DMS153 (cell line): Measurements from ENCODE around the gene RAB8A.
"Not testable (repeated sequence)": the region's sequence is repeated elsewhere in the genome, so short reads cannot be mapped to it uniquely, and the experiment has no call there.

Experiments
- DNase-seq: peaks from one replicate; lab custom pipeline; 2025; lab: John Stamatoyannopoulos, UW

RAB8A gene

DNA sequence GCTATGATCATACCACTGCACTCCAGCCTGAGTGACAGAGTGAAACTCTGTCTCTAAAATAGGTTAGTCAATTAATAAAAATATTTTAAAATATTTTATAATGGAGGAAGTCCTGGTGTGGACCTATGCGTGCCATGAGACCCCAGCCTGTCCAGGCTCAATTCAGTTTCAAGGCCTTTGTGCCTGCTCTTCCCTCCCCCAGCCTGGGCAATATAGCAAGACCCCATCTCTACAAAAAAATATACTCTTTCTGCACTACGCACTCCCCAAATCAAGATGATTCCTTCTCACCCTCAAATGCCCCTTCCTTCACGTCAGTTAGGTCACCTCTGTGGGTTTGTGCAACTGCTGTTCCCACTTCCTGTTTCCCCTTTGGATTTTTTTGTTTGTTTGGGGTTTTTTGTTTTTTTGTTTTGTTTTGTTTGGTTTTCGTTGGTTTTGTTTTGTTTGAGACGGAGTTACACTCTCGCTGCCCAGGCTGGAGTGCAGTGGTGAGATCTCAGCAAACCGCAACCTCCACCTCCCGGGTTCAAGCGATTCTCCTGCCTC, 30.4 kb downstream of the RAB8A start:
- no peak for DNase-seq

DNA sequence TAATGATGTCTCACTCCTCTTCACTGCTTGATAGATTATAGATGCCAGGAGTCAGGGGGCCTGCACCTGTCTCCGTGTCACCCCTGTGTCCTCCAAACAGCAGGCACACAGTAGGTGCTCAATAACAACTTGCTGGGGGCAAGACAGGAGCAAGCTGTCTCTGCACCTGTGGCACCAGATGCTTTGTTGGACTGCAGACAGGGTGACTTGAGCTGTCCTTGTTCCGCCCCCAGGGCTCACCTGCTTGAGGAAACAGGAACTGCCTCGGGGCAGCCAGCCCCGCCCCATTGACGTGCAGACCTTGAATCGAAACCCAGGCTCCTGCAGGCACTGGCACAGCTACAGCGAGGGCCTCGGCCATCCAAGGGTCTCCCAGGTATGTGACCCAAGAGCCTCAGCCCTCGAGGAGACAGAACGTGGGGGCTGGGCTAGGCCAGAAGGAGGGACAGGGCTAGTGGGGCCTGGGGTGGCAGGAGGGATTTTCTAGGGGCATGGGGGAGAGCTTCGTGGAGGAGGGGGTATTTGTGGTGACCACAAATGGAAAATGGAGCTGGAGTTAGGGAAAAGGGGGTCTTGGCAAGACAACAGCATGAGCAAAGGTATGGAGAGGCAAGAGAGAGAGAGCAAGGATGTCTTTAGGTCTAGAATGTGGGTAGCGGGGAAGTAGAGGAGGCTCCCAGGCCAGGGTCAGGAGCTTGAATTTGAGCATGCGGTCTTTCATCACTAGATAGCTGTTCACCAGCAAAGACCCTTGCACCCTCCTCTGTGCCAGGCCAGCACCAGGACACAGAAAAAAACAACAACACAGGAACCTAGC, 31.9 kb downstream of the RAB8A start, which contains the start of gene HSH2D:
Gene HSH2D, plus strand, starts transcription at position 287 of the 817 bp plus-strand sequence. CDS start 5,066 bp downstream, outside the sequence.
- peak; percentile 86 for DNase-seq

DNA sequence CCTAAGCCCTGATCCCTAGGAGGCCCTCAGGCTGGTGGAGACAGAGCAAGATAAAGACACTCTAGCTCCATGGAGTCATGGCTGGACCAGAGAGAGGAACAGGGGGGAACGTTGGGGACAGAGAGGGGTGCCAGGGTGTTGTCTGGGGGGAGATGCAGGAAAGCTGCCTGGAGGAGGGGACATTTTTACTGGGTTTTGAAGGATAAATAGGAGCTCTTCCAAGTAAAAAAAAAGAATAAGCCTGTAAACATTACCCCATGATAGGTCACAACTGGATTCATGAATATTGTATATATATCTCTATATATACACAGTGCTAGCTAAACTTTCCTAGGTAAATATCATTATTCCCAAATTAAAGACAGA, 32.5 kb downstream of the RAB8A start:
- DNase-seq, result no peak

DNA sequence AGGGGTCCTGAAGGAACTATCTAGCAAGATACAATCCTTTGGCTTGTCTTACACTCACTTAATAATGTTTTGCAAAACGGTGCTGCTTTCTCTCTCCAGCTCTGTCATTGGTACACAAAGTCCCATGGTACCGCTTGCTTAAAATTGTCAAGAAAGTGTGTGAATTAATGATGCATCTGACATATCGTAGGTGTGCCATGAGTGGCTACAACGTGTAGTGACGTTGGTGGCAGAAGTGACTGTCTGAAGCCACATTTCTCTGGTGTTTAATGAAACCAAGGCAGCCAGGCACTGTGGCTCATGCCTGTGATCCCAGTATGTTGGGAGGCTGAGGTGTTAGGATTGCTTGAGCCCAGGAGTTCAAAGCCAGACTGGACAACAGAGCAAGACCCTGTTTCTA, 34.4 kb downstream of the RAB8A start:
- no peak for DNase-seq

DNA sequence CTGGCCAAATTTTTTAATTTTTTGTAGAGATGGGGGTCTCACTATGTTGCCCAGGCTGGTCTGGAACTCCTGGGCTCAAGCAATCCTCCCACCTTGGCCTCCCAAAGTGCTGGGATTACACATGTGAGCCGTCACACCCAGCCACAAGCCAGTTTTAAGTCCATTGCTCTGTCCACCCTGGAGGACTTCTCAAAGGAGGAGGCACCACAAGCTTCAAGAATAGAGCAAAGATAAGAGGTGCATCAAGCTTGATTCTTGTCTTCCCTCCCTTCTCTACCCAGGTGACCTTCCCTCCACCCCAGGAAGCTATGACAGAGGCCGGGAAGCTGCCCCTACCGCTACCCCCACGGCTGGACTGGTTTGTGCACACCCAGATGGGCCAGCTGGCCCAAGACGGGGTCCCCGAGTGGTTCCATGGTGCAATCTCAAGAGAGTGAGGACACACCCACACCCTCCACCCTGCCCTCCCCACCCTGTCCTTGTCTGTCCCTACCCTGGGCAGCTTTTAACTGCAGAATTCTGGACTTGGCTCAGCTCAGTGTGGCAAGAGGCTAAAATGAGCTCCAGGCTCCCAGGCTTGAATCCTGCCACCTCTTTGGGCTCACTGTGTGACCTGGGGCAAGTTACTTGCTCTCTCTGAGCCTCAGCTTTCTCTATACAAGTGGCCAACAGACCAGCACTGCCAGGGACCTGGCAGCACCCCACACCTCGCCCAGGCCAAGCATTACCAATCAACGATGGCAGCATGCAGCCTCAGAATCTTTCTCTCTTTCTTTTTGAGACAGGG, 36.9 kb downstream of the RAB8A start:
- no peak for DNase-seq

DNA sequence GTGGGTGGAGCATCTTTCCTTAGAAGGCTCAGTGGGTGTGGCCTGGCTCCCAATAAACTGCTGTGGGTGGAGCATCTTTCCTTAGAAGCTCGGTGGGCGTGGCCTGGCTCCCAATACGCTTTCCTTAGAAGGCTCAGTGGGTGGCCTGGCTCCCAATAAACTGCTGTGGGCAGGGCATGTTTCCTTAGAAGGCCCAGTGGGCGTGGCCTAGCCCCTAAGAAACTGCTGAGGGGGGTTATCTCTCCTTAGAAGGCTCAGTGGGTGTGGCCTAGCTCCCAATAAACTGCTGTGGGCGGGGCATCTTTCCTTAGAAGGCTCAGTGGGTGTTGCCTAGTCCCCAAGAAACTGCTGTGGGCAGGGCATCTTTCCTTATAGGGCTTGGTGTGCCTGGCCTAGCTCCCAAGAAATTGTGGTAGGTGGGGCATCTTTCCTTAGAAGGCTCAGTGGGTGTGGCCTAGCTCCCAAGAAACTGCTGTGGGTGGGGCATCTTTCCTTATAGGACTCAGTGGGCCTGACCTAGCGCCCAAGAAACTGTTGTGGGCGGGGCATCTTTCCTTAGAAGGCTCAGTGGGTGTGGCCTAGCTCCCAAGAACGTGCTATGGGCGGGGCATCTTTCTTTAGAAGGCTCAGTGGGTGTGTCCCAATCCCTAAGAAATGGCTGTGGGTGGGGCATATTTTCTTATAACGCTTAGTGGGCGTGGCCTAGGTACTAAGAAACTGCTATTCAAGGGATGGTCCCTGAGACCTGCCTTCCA, 42.1 kb downstream of the RAB8A start:
- DNase-seq, result no peak

DNA sequence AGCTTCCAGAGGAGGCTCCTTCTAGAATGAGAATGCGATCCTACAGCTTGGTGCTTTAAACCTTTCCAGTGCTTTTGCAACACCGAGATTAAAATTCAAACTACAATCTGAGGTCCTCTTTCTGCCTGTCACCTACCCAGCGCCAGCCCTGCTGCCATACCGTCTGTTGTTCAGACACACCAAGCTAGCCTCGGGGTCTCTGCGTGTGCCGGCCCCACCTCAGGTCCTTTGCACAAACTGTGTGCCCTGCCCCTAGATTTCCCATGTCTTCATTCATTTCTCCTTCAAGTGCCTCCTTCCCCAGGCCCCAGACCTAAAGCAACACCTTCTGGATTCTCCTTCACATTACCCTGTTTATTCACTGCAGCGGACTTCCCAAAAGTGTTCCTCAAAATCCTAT, 42.9 kb downstream of the RAB8A start:
- no peak for DNase-seq

DNA sequence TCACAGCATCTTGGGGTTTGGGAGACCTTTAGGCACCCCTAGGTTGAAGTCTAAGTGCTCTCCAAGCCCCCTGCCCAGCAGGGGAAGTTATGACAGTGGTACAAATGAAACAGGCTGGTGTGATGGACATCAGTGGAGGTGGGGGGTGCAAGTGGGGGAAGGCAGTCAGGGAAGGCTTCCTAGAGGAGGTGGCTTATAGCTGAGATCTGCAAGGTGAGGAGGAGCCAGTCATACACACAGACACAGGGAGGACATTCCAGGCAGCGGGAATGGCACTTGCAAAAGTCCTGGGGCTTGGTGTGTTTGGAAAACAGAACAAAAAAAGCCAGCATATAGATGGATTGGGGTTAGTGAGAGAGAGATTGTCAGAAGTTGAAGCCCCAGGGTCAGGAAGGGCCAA, 43.4 kb downstream of the RAB8A start:
- DNase-seq, result no peak

DNA sequence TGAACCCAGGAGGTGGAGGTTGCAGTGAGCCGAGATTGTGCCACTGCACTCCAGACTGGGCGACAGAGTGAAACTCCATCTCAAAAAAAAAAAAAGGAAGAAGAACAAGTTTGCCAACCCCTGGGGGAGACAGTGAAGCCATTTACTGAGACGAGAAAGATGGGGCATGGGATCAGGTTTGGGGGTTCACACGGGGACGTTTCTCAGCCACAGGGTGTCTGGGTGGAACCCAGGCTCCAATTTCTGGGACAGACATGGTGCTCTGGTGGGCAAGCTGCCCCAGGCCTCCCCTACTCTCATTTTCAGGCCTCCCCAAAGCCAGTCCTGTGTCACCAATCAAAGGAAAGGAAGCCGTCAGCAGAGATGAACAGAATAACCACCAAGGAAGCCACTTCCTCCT, 45.2 kb downstream of the RAB8A start:
- DNase-seq, result no peak

DNA sequence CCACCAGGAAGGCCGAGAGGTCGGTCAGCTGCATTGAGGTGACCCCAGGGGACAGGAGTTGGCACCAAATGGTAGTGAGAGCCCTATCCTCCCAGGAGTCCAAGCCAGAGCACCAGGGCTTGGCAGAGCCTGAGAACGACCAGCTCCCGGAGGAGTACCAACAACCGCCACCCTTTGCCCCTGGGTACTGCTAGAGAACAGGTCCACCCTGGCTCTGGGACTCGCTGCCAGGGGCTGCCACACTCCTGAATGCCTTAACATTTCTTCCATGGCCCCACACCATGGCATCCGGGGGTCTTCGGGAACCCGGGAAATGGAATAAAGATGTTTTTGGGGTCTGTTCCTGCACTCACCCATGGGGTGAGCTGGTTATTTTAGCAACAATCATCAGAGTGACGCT, 45.9 kb downstream of the RAB8A start:
- no peak for DNase-seq

DNA sequence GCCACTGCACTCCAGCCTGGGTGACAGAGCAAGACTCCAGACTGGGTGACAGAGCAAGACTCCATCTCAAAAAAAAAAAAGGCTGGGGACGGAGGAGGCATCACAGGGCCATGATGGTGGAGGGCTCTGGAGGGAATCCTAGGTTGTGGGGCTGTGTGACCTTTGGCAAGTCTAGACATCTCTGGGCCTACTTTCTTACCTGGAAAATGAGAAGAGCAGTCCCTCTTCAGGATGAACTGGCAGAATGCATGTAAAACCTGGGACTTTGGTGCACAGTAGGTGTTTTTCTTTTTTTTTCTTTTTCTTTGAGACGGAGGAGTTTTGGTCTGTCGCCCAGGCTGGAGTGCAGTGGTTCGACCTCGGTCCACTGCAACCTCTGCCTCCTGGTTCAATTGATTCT, 48.0 kb downstream of the RAB8A start:
- no peak for DNase-seq

DNA sequence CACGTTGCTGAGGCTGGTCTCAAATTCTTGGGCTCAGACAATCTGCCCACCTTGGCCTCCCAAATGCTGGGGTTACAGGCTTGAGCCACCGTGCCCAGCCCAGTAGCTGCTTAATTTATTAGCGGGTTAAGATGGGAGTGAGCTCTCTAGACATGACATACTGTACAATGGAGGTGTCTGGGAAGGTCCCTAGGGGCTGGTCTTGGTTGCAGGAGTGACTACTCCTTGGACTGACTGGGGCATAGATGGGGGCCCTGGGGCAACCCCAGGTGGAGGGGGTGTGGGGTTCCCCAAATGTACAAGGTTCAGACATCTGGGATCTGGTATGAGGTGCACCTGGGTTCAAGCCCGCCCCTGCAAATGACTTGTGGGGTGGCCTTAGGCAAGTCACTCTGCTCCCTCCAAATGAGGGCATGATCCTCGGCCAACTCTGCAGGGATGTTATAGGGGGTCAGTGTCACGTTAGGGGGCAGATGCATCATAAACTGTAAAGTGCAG, 48.8 kb downstream of the RAB8A start:
- no peak for DNase-seq

DNA sequence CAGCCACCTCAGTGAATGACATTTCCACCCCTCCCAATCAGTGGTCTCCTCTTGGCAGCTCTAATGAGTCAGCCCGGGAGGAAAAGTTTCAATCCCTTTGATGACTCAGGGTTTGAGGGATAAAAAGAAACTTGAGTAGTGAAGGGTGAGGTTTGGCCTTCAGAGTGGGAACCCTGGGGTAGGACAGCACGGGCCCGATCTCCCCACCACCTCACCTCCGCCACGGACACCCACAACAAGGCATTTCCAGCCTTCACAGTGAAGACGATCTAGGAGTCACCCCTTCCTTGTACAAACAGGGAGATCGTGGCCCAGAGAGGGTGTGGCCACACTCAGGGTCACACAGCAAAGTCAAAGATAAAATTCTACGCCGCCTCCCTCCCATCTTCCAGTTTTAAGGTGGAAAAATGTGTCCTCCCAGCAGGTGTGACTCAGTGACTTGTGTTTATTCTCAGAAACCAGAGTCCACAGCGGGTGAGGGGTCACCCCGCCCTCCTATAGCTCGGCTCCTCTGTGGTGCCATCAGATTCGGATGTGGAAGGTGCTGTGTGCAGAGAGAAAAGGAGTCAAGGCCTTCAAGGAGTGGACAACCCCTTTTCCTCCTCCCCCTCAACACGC, 49.4 kb downstream of the RAB8A start:
- DNase-seq, result no peak

DNA sequence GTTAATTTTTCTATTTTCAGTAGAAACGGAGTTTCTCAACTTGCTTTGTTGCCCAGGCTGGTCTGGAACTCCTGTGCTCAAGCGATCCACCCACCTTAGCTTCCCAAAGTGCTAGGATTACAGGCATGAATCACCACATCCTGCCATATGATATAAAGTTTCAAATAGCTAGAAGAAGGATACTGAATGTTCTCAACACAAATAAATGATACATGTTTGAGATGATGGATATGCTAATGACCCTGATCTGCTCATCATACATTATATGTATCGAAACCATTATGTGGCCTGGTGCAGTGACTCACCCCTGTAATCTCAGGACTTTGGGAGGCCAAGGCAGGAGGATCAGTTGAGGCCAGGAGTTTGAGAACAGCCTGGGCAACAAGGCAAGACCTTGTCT, 50.2 kb downstream of the RAB8A start:
- DNase-seq, result no peak

DNA sequence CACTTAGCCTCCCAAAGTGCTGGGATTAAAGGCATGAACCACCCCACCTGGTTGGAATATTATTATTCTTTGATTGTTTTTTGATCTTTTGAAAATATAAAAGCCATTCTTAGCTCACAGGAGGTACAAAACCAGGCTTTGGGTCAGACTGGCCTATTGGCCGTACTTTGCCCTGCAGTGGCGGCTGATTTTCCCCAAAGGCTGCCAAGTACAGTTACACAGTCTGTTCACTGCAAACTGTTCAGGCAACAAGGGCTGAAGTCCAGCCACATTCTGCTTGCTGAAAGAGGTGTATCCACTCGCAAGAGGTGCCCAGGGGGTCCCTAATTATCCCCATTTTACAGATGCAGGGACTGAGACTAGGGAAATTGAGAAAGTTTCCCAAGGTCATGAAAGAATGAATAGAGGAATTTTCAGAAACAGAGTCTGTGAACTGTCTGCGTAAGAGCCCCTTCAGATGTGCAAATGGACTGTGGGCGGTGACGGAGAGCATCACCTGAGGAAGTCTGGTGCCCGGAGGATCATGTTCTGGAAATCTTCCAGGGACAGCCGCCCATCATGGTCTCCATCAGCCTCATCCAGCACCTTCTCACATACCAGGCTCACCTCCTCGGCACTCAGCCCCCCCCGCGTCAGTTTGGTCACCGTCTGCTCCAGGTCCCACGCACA, 52.7 kb downstream of the RAB8A start:
- no peak for DNase-seq

DNA sequence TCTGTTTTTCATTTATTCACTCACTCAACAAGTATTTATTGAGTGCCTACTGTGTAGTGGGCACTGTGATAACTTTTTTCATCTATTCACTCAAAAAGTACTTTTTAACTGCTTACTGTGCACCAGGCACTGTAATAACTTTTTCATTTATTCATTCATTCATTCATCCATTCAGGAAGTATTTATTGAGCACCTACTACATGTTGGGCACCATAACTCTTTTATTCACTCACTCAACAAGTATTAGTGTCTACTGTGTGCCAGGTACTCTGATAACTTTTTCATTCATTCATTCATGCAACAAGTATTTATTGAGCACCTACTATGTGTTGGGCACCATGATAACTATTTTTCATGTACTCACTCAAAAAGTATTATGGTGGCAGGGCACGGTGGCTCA, 54.7 kb downstream of the RAB8A start:
- no peak for DNase-seq

DNA sequence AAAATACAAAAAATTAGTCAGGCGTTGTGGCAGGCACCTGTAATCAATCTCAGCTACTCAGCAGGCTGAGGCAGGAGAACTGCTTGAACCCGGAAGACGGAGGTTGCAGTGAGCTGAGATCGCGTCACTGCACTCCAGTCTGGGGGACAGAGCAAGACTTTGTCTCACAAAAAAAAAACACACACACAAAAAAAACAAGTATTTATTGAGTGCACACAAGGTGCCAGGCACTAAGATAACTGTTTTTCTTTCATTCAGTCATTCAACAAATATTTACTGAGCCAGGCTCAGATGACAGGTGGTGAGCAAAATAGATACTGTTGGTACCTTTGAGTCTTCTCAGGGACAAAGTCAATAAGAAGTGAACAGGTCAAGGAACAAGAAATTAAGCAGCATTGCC, 55.4 kb downstream of the RAB8A start:
- DNase-seq, result no peak

DNA sequence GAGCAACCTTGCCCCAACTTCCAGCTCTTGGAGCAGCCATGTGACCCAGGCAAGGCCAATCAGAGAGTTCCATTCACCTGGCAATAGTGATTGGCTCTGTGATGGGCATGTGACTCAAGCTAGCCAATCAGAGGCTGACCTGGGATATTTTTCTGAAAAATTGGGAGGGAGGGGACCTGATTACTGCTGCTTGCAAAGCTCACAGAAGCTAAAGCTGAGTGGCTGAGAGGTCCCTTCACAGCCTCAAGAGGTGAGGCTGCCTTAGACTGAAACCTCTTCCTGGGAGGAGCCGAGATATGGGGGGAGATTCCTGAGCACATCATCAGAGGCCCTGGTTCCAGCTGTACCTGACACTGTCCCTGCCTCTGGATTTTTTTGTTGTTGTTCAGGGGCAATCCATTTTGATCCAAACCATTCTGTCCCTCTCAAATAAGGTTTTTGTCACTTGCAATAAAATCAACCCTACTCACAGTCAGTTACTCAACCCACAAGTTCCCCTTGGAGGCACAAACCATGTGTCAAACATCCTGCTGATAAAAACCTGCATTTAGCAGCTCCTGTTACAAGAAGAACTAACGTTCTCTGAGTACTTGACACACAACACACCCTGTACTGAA, 56.9 kb downstream of the RAB8A start:
- DNase-seq, result no peak

DNA sequence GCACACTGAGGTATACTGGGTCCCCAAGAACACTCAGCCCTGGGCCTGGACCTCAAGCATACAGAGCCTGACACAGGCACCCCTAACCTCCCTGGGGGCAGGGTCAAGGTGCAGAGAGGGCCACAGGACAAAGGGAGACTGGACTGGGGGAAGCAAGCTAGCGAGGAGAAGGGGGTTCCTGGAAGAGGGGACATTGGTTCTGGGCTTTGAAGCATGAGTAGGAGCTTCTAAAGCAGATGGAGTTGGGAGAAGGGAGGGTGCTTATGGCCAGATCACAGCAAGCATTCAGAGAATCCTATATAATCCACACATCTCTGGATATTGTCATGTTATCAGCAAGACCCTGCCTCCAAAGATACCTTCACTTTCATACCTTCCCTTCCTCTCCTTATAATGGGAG, 58.4 kb downstream of the RAB8A start:
- no peak for DNase-seq

DNA sequence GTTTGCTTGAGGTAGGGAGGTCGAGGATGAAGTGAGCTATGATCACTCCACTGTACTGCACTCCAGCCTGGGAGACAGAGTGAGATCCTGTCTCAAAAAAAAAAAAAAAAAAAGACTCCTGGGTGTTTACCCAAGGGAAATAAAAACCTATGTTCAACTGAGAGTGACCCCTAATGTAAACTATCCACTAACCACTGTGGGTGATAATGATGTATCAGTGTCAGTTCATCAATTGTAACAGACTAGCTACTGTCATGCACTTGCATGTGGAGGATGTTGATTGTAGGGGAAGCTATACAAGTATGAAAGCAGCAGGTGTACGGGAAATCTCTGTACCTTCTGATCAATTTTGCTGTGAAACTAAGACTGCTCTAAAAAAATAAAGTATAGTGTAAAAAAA, 64.3 kb downstream of the RAB8A start:
- DNase-seq, result no peak

DNA sequence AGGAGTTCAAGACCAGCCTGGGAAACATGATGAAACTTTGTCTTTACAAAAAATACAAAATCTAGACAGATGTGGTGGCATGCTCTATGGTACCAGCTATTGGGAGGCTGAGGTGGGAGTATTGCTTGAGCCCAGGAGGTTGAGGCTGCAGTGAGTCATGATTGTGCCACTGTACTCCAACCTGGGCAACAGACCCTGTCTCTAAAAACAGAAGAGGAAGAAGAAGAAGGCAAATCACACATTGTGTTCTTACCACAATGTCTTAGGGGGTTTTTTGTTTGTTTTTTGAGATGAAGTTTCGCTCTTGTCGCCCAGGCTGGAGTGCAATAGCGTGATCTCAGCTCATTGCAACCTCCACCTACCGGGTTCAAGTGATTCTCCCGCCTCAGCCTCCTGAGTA, 67.2 kb downstream of the RAB8A start:
- DNase-seq, result not testable (repeated sequence)
